ENCODE results near the gene IGFBP1.

The IGFBP1 gene

GRCh38 chr7:45874408-45875131 lies 13.7 kb upstream of the IGFBP1 start:
- no peak for TF ChIP-seq SUZ12 (IDR thresholded peaks at IDR 0.05)
- no peak for DNase-seq (ENCODE audit: extremely low spot score)
- POLR2A ChIA-PET, result no interaction called here
- CTCF ChIA-PET, result no interaction called here

GRCh38 chr7:45876519-45876918 lies 11.8 kb upstream of the IGFBP1 start:
- CTCF ChIA-PET, result no interaction called here
- POLR2A ChIA-PET, result no interaction called here
- TF ChIP-seq BHLHE40 (IDR thresholded peaks at IDR 0.05; ENCODE audit: borderline replicate concordance) (no peak), ARNT (IDR thresholded peaks at IDR 0.05) (no peak), PKNOX1 (IDR thresholded peaks at IDR 0.05) (no peak), SP1 (IDR thresholded peaks at IDR 0.05) (no peak), TARDBP (IDR thresholded peaks at IDR 0.05) (no peak), NFRKB (IDR thresholded peaks at IDR 0.05) (no peak), SUZ12 (IDR thresholded peaks at IDR 0.05) (no peak), FOXM1 (IDR thresholded peaks at IDR 0.05; ENCODE audit: borderline replicate concordance) (no peak), FOXA1 (IDR thresholded peaks at IDR 0.05) (no peak), ZNF384 (IDR thresholded peaks at IDR 0.05) (no peak), FOXK2 (IDR thresholded peaks at IDR 0.05) (no peak), ELF4 (IDR thresholded peaks at IDR 0.05) (no peak), CTBP1 (IDR thresholded peaks at IDR 0.05; ENCODE audit: borderline replicate concordance) (no peak)
- DNase-seq (ENCODE audit: extremely low spot score), result no peak

- no peak for DNase-seq (ENCODE audit: extremely low spot score)
- ChIA-PET POLR2A (no interaction called here), CTCF (no interaction called here)
- TF ChIP-seq HDGF (IDR thresholded peaks at IDR 0.05; ENCODE audit: borderline replicate concordance) (no peak), ARNT (IDR thresholded peaks at IDR 0.05) (no peak), PKNOX1 (IDR thresholded peaks at IDR 0.05) (no peak), CTBP1 (IDR thresholded peaks at IDR 0.05; ENCODE audit: borderline replicate concordance) (no peak), NFRKB (IDR thresholded peaks at IDR 0.05) (no peak)
These were observed 9.7 kb upstream of the IGFBP1 start for GRCh38 chr7:45878457-45879144.

- no peak for TF ChIP-seq FOXM1 (IDR thresholded peaks at IDR 0.05; ENCODE audit: borderline replicate concordance)
- TF ChIP-seq LEF1 (IDR thresholded peaks at IDR 0.05; ENCODE audit: borderline replicate concordance), result no peak
- no peak for TF ChIP-seq TARDBP (IDR thresholded peaks at IDR 0.05)
- TF ChIP-seq HDGF (IDR thresholded peaks at IDR 0.05; ENCODE audit: borderline replicate concordance), result no peak
- no peak for TF ChIP-seq L3MBTL2 (conservative IDR thresholded peaks at IDR 0.05)
- no peak for TF ChIP-seq PKNOX1 (IDR thresholded peaks at IDR 0.05)
- no peak for TF ChIP-seq FOXA1 (IDR thresholded peaks at IDR 0.05)
- no peak for TF ChIP-seq ARNT (IDR thresholded peaks at IDR 0.05)
- TF ChIP-seq ELF4 (IDR thresholded peaks at IDR 0.05), result no peak
- TF ChIP-seq FOXK2 (IDR thresholded peaks at IDR 0.05), result no peak
- no peak for TF ChIP-seq SUZ12 (IDR thresholded peaks at IDR 0.05)
- TF ChIP-seq ZNF384 (IDR thresholded peaks at IDR 0.05), result no peak
- TF ChIP-seq CTBP1 (IDR thresholded peaks at IDR 0.05; ENCODE audit: borderline replicate concordance), result no peak
- TF ChIP-seq SP1 (IDR thresholded peaks at IDR 0.05), result no peak
- TF ChIP-seq BHLHE40 (IDR thresholded peaks at IDR 0.05; ENCODE audit: borderline replicate concordance), result no peak
- TF ChIP-seq NFRKB (IDR thresholded peaks at IDR 0.05), result no peak
- DNase-seq (ENCODE audit: extremely low spot score), result no peak
- CTCF ChIA-PET, result no interaction called here
- POLR2A ChIA-PET, result no interaction called here
These were observed 7.8 kb upstream of the IGFBP1 start for GRCh38 chr7:45880433-45880860.

GRCh38 chr7:45881280-45881758 lies 7.0 kb upstream of the IGFBP1 start:
- DNase-seq (ENCODE audit: extremely low spot score), result no peak
- ChIA-PET POLR2A (no interaction called here), CTCF (interaction anchor here (1.0 kb wide), 1 partner anchor 9 kb away, joined by 4 read pairs; no protein-coding TSS in a partner anchor)
- TF ChIP-seq FOXK2 (IDR thresholded peaks at IDR 0.05) (no peak), HDGF (IDR thresholded peaks at IDR 0.05; ENCODE audit: borderline replicate concordance) (no peak), PKNOX1 (IDR thresholded peaks at IDR 0.05) (no peak), FOXA1 (IDR thresholded peaks at IDR 0.05) (no peak), L3MBTL2 (conservative IDR thresholded peaks at IDR 0.05) (no peak), CTBP1 (IDR thresholded peaks at IDR 0.05; ENCODE audit: borderline replicate concordance) (no peak), FOXM1 (IDR thresholded peaks at IDR 0.05; ENCODE audit: borderline replicate concordance) (no peak), SP1 (IDR thresholded peaks at IDR 0.05) (no peak), ZNF384 (IDR thresholded peaks at IDR 0.05) (no peak), LEF1 (IDR thresholded peaks at IDR 0.05; ENCODE audit: borderline replicate concordance) (no peak), SUZ12 (IDR thresholded peaks at IDR 0.05) (no peak), BHLHE40 (IDR thresholded peaks at IDR 0.05; ENCODE audit: borderline replicate concordance) (no peak), ELF4 (IDR thresholded peaks at IDR 0.05) (no peak), ARNT (IDR thresholded peaks at IDR 0.05) (no peak), TARDBP (IDR thresholded peaks at IDR 0.05) (no peak), NFRKB (IDR thresholded peaks at IDR 0.05) (no peak)
